GM19240 (cell line): ENCODE data around the gene TMEM196.
"Not testable (repeated sequence)": the region's sequence is repeated elsewhere in the genome, so short reads cannot be mapped to it uniquely, and the experiment has no call there.

ENCODE experiments used
- DNase-seq: peaks from one replicate; pipeline ENCODE4 v3.0.0; 2011; ENCODE audit warnings: low spot score; ENCODE audit not compliant: insufficient read length

Gene TMEM196

GRCh38 chr7:19707240-19707639, 66.2 kb downstream of the TMEM196 start:
- DNase-seq, result no peak

GRCh38 chr7:19705663-19706062, 67.8 kb downstream of the TMEM196 start:
- DNase-seq, result no peak

- no peak for DNase-seq
Observed at GRCh38 chr7:19701471-19701870, 71.9 kb downstream of the TMEM196 start.

GRCh38 chr7:19700936-19701335, 72.5 kb downstream of the TMEM196 start:
- DNase-seq, result no peak

- no peak for DNase-seq
Observed at GRCh38 chr7:19698331-19698730, 75.1 kb downstream of the TMEM196 start.

GRCh38 chr7:19696926-19697325, 76.5 kb downstream of the TMEM196 start:
- DNase-seq, result no peak

- DNase-seq, result no peak
Observed at GRCh38 chr7:19692111-19692828, 81.1 kb downstream of the TMEM196 start.

- DNase-seq, result no peak
Observed at GRCh38 chr7:19690736-19691135, 82.7 kb downstream of the TMEM196 start.

- DNase-seq, result not testable (repeated sequence)
Observed at GRCh38 chr7:19689130-19689529, 84.3 kb downstream of the TMEM196 start.

- no peak for DNase-seq
Observed at GRCh38 chr7:19681596-19681995, 91.8 kb downstream of the TMEM196 start.

GRCh38 chr7:19677180-19677579, 96.2 kb downstream of the TMEM196 start:
- no peak for DNase-seq

GRCh38 chr7:19675816-19676215, 97.6 kb downstream of the TMEM196 start:
- DNase-seq, result no peak

GRCh38 chr7:19674266-19674960, 99.0 kb downstream of the TMEM196 start:
- DNase-seq, result no peak

- no peak for DNase-seq
Observed at GRCh38 chr7:19670806-19671205, 102.6 kb downstream of the TMEM196 start.
